Glutamatergic neuron (in vitro differentiated cells): ENCODE results near the gene HOGA1. TPM values are rescaled to one million over a fixed set of nuclear protein-coding genes. Genes with fewer than 3 reads are reported as not detected.
"Not testable (repeated sequence)": the region's sequence is repeated elsewhere in the genome, so short reads cannot be mapped to it uniquely, and the experiment has no call there.

Experiments
- DNase-seq: peaks from one replicate; pipeline ENCODE4 v3.0.0; 2022
- H3K27ac Mint-ChIP-seq: one replicate; pipeline ENCODE4 v1.8.0; 2020; ENCODE audit warnings: mild to moderate bottlenecking, mixed read lengths, inconsistent platforms; ENCODE audit not compliant: unreplicated experiment
- H3K27me3 Mint-ChIP-seq: one replicate; pipeline ENCODE4 v1.8.0; 2020; ENCODE audit warnings: mild to moderate bottlenecking, moderate library complexity, mixed read lengths, inconsistent platforms; ENCODE audit not compliant: unreplicated experiment
- H3K36me3 Mint-ChIP-seq: one replicate; pipeline ENCODE4 v1.8.0; 2020; ENCODE audit warnings: mild to moderate bottlenecking, mixed read lengths, inconsistent platforms; ENCODE audit not compliant: unreplicated experiment
- H3K4me1 Mint-ChIP-seq: one replicate; pipeline ENCODE4 v1.8.0; 2020; ENCODE audit warnings: mild to moderate bottlenecking, low read depth, mixed read lengths, inconsistent platforms; ENCODE audit not compliant: unreplicated experiment
- H3K4me3 Mint-ChIP-seq: one replicate; pipeline ENCODE4 v1.8.0; 2020; ENCODE audit warnings: mild to moderate bottlenecking, mixed read lengths, inconsistent platforms; ENCODE audit not compliant: unreplicated experiment
- H3K9me3 Mint-ChIP-seq: one replicate; pipeline ENCODE4 v1.8.0; 2020; ENCODE audit warnings: mild to moderate bottlenecking, moderate library complexity, mixed read lengths, inconsistent platforms; ENCODE audit not compliant: unreplicated experiment
- total RNA-seq: library from RNA; stranded (reverse); fragmentation: NEBNext Ultra II Directional; extraction: Animal tissue kit (Norgen Biotek cat#: 25700); gene quantifications from one replicate; pipeline ENCODE4 v1.2.1, GENCODE V29; 2021; ENCODE audit not compliant: unreplicated experiment
- TF ChIP-seq, protein P1 (sequence below): fragments of 200-600 bp; sonication (generic); IDR thresholded peaks from one replicate; pipeline ENCODE4 v1.5.0; 2021; ENCODE audit not compliant: partially characterized antibody, unreplicated experiment

The HOGA1 gene
- total RNA-seq, 1 donor from 2014 or later = not detected

DNA sequence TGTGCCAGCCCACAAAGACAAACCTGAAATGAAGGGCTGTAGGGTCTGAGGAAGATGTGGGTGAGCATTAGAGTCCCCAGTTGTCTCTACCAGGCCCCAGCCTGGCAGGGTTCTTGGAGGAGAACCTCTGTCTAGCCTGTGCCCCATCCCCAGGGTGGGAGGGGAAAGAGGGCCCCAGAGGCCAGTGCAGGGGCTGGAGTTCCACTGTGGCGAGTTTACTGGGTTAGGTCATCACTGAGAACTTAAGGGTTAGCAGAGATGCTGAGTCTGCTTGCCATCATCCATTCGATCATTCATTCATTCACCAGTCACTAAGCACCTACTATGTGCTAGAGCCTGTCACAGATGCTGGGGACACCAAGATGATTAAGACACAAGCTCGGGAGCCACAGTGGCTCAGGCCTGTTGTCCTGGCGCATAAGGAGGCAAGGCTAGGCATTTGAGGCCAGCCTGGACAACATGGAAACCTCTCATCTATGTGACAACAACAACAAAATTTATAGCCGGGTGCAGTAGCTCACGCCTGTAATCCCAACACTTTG is 9.0 kb upstream of the HOGA1 start:
- peaks cover 13% of the 10 kb centered on the region for H3K27me3 Mint-ChIP-seq
- no peak for DNase-seq
- TF ChIP-seq, protein P1, sequence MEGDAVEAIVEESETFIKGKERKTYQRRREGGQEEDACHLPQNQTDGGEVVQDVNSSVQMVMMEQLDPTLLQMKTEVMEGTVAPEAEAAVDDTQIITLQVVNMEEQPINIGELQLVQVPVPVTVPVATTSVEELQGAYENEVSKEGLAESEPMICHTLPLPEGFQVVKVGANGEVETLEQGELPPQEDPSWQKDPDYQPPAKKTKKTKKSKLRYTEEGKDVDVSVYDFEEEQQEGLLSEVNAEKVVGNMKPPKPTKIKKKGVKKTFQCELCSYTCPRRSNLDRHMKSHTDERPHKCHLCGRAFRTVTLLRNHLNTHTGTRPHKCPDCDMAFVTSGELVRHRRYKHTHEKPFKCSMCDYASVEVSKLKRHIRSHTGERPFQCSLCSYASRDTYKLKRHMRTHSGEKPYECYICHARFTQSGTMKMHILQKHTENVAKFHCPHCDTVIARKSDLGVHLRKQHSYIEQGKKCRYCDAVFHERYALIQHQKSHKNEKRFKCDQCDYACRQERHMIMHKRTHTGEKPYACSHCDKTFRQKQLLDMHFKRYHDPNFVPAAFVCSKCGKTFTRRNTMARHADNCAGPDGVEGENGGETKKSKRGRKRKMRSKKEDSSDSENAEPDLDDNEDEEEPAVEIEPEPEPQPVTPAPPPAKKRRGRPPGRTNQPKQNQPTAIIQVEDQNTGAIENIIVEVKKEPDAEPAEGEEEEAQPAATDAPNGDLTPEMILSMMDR = no peak
- no peak overlapping the region for H3K4me3 Mint-ChIP-seq
- H3K4me1 Mint-ChIP-seq = peaks cover 5% of the 10 kb centered on the region
- no peaks in the 10 kb centered on the region for H3K36me3 Mint-ChIP-seq
- peaks cover 3% of the 10 kb centered on the region for H3K9me3 Mint-ChIP-seq
- no peak overlapping the region for H3K27ac Mint-ChIP-seq

DNA sequence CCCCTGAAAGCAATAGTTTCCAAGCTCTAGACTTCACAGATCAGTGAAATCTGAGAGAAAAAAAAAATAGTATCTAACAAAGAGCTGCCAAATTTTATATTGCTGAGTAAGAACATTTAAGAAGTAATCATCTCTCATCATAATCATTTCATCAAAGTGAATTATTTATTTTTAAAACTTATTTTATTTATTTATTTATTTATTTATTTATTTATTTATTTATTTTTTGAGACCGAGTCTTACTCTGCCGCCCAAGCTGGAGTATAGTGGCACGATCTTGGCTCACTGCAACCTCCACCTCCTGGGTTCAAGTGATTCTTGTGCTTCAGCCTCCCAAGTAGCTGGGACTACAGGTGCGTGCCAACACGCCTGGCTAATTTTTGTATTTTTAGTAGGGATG is 7.7 kb upstream of the HOGA1 start:
- not testable (repeated sequence) for H3K36me3 Mint-ChIP-seq, H3K4me3 Mint-ChIP-seq, H3K27ac Mint-ChIP-seq, H3K9me3 Mint-ChIP-seq, DNase-seq, H3K4me1 Mint-ChIP-seq
- peaks cover 13% of the 10 kb centered on the region for H3K27me3 Mint-ChIP-seq

DNA sequence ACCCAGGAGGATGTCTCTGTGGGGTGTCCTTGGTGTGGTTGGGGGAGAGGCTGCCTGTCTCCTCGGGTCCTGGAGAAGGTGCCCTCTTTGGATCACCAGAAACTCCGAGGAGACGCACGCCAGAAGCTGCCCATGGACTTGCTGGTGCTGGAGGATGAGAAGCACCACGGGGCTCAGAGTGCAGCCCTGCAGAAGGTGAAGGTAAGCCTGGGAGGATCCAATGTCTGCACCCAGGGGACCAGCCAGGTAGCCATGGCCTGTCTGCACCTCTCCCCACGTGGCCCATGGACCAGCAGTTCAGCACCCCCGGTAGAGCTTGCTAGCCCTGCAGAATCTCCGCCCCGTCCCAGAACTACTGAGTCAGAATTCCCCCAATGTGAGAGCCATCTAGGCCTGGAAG is 6.5 kb upstream of the HOGA1 start:
- Mint-ChIP-seq H3K27ac (no peak overlapping the region), H3K27me3 (peaks cover 11% of the 10 kb centered on the region), H3K4me3 (no peak overlapping the region), H3K4me1 (no peaks in the 10 kb centered on the region), H3K9me3 (no peaks in the 10 kb centered on the region), H3K36me3 (no peaks in the 10 kb centered on the region)
- no peak for DNase-seq
- TF ChIP-seq, protein P1 = no peak

DNA sequence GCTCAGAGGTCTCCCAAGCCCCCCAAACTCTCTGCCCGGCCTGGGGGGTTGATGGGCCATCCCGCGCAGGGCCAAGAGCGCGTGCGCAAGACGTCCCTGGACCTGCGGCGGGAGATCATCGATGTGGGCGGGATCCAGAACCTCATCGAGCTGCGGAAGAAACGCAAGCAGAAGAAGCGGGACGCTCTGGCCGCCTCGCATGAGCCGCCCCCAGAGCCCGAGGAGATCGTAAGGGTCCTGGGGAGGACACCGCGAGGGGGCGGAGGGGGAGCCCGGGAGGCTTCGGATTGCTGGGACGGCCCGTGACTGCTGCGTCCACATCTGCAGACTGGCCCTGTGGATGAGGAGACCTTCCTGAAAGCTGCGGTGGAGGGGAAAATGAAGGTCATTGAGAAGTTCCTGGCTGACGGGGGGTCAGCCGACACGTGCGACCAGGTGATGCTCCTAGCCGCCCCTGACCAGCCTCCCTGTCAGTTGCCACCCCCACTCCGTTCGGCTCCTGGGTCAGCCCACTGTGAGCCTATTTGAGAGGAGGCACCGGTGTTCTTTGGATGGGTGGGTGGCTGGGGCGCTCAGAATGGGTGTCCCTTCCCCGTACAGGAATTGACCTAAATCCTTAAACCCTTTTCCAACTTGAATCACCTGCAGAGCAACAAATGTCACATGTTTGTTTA is 5.9 kb upstream of the HOGA1 start:
- Mint-ChIP-seq H3K4me1 (no peaks in the 10 kb centered on the region), H3K9me3 (no peaks in the 10 kb centered on the region), H3K4me3 (no peak overlapping the region), H3K27ac (no peak overlapping the region), H3K36me3 (no peaks in the 10 kb centered on the region), H3K27me3 (peaks cover 9% of the 10 kb centered on the region)
- no peak for DNase-seq
- TF ChIP-seq, protein P1 = no peak

DNA sequence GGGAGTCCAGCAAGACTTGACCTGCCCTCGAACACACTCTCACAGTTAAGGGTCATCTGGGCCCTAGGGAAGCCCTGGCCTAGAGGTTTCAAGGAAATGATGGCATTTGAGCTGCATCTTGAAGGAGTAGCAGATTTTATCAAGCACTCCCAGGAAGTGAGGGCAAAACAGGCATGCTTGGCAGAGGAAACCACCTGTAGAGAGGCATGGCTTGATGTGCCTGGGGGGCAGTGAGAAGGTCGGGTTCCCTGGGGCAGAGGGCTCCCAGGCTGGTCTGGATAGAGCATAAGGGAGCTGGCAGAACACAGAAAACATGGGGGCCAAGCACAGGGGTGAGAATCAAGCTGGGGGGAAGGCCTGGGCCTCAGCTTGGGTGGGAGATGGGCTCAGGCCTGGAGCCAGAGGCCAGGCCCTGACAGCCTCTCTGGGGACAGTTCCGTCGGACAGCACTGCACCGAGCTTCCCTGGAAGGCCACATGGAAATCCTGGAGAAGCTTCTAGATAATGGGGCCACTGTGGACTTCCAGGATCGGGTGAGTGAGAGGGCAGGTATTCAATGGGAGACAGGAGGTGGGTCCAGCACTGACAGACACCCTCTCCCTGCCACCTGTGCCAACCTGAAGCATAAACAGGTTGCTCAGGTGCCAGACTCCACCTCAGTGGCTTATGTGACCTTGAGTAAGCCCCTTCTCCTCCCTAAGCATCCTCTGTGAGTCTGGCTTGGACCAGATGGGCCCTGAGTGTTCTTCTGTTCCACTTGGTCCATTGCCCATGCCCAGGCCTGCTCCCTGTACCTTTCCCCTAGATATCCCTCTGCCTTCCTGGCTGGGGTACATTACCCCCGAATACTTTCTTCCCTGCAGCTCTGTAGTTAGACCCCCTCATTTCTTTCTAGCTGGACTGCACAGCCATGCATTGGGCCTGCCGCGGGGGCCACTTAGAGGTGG is 3.5 kb upstream of the HOGA1 start:
- Mint-ChIP-seq H3K4me1 (no peaks in the 10 kb centered on the region), H3K27ac (no peak overlapping the region), H3K27me3 (peaks cover 4% of the 10 kb centered on the region), H3K36me3 (no peaks in the 10 kb centered on the region), H3K4me3 (no peak overlapping the region), H3K9me3 (no peaks in the 10 kb centered on the region)
- TF ChIP-seq, protein P1 = no peak
- DNase-seq = no peak
